Measurements from ENCODE around the gene BTN2A1. TPM values are rescaled to one million over a fixed set of nuclear protein-coding genes. Genes with fewer than 3 reads are reported as not detected.
A peak's percentile ranks its signal among the peaks of the same experiment; 100 is the strongest.

BTN2A1 gene
- total RNA-seq, 2 experiments from 2014 or later: 15.4 to 23.4 TPM

GRCh38 chr6:26471970-26472369 lies 14.2 kb downstream of the BTN2A1 start:
- CTCF ChIA-PET (ENCODE audit: unreplicated experiment): no interaction called here
- H3K4me1 ChIP-seq (ENCODE audit: insufficient read depth, low read length, poor library complexity, severe bottlenecking): peaks cover 44% of the 10 kb centered on the region
- no peak overlapping the region for H3K4me2 ChIP-seq (ENCODE audit: low read length)
- H3K79me2 ChIP-seq (ENCODE audit: insufficient read depth, low read depth, low read length): no peaks in the 10 kb centered on the region; the same call in 1 of the 2 replicates
- no TSS peak for BruUV-seq (replicated peaks)
- H3K4me3 ChIP-seq (ENCODE audit: low read depth, low read length, poor library complexity, severe bottlenecking): no peak overlapping the region
- no peaks in the 10 kb centered on the region for H4K20me1 ChIP-seq (ENCODE audit: insufficient read depth, low read length)
- H3K27ac ChIP-seq (ENCODE audit: low read depth, low read length, poor library complexity, severe bottlenecking): no peak overlapping the region
- H3K36me3 ChIP-seq (ENCODE audit: insufficient read depth, low read length): peaks cover 61% of the 10 kb centered on the region
- peaks cover 21% of the 10 kb centered on the region for H3K9me3 ChIP-seq (ENCODE audit: low read length)
- H2AFZ ChIP-seq (ENCODE audit: low read length): no peak overlapping the region
- TF ChIP-seq CTCF (conservative IDR thresholded peaks at IDR 0.05; ENCODE audit: low read length): no peak
- no peak for TF ChIP-seq EZH2phosphoT487 (IDR thresholded peaks at IDR 0.05; ENCODE audit: borderline replicate concordance, low read depth, low read length)
- DNase-seq (ENCODE audit: low spot score): no peak
- intact Hi-C loops (cut with micrococcal nuclease; ENCODE audit: unreplicated experiment): loop anchor here (5.0 kb wide), 1 partner anchor 110 kb away; no protein-coding TSS in a partner anchor
- H3K9me2 ChIP-seq (ENCODE audit: insufficient read depth, low read length): no peaks in the 10 kb centered on the region
- POLR2A ChIA-PET: interaction anchor here (1.0 to 1.4 kb wide), 3 partner anchors 10 to 21 kb away, joined by 3 to 5 read pairs (median 4); no protein-coding TSS in a partner anchor

- DNase-seq (ENCODE audit: low spot score): peak; percentile 43
- no peaks in the 10 kb centered on the region for H4K20me1 ChIP-seq (ENCODE audit: insufficient read depth, low read length)
- peaks cover 28% of the 10 kb centered on the region for H3K9me3 ChIP-seq (ENCODE audit: low read length)
- no peak for TF ChIP-seq CTCF (conservative IDR thresholded peaks at IDR 0.05; ENCODE audit: low read length)
- BruUV-seq (replicated peaks): no TSS peak
- peaks cover 53% of the 10 kb centered on the region for H3K36me3 ChIP-seq (ENCODE audit: insufficient read depth, low read length)
- no peaks in the 10 kb centered on the region for H3K9me2 ChIP-seq (ENCODE audit: insufficient read depth, low read length)
- peak overlapping the region; percentile 77 for H2AFZ ChIP-seq (ENCODE audit: low read length)
- H3K4me3 ChIP-seq (ENCODE audit: low read depth, low read length, poor library complexity, severe bottlenecking): peak overlapping the region; percentile 73
- H3K4me1 ChIP-seq (ENCODE audit: insufficient read depth, low read length, poor library complexity, severe bottlenecking): peaks cover 52% of the 10 kb centered on the region
- no peaks in the 10 kb centered on the region; the same call in 1 of the 2 replicates for H3K79me2 ChIP-seq (ENCODE audit: insufficient read depth, low read depth, low read length)
- intact Hi-C loops (cut with micrococcal nuclease; ENCODE audit: unreplicated experiment): loop anchor here (5.0 kb wide), 1 partner anchor 110 kb away; no protein-coding TSS in a partner anchor
- peak overlapping the region; percentile 96 for H3K27ac ChIP-seq (ENCODE audit: low read depth, low read length, poor library complexity, severe bottlenecking)
- POLR2A ChIA-PET: interaction anchor here (1.0 to 2.8 kb wide), 8 partner anchors 8 to 130 kb away, joined by 3 to 13 read pairs (median 6); partner anchors contain the start of gene HMGN4
- H3K4me2 ChIP-seq (ENCODE audit: low read length): peak overlapping the region; percentile 88
- CTCF ChIA-PET (ENCODE audit: unreplicated experiment): interaction anchor here (0.5 kb wide), 1 partner anchor 48 kb away, joined by 3 read pairs; no protein-coding TSS in a partner anchor
These were observed 15.0 kb downstream of the BTN2A1 start for GRCh38 chr6:26472549-26473290.

- Histone ChIP-seq H3K9me3 (ENCODE audit: low read length) (peaks cover 28% of the 10 kb centered on the region), H3K4me3 (ENCODE audit: low read depth, low read length, poor library complexity, severe bottlenecking) (peak overlapping the region; percentile 73), H3K79me2 (ENCODE audit: insufficient read depth, low read depth, low read length) (no peaks in the 10 kb centered on the region; the same call in 1 of the 2 replicates), H3K9me2 (ENCODE audit: insufficient read depth, low read length) (no peaks in the 10 kb centered on the region), H4K20me1 (ENCODE audit: insufficient read depth, low read length) (no peaks in the 10 kb centered on the region), H3K36me3 (ENCODE audit: insufficient read depth, low read length) (peaks cover 47% of the 10 kb centered on the region), H3K4me2 (ENCODE audit: low read length) (peak overlapping the region; percentile 88), H3K4me1 (ENCODE audit: insufficient read depth, low read length, poor library complexity, severe bottlenecking) (peaks cover 55% of the 10 kb centered on the region), H2AFZ (ENCODE audit: low read length) (peak overlapping the region; percentile 77), H3K27ac (ENCODE audit: low read depth, low read length, poor library complexity, severe bottlenecking) (peak overlapping the region; percentile 96)
- ChIA-PET CTCF (ENCODE audit: unreplicated experiment) (interaction anchor here (0.5 to 1.4 kb wide), 2 partner anchors 47 to 132 kb away, joined by 3 to 5 read pairs; no protein-coding TSS in a partner anchor), POLR2A (interaction anchor here (1.0 to 2.8 kb wide), 19 partner anchors 9 to 143 kb away, joined by 3 to 27 read pairs (median 6); partner anchors contain the start of genes BTN1A1 and HMGN4)
- TF ChIP-seq CTCF (conservative IDR thresholded peaks at IDR 0.05; ENCODE audit: low read length) (no peak), EZH2phosphoT487 (IDR thresholded peaks at IDR 0.05; ENCODE audit: borderline replicate concordance, low read depth, low read length) (no peak)
- intact Hi-C loops (cut with micrococcal nuclease; ENCODE audit: unreplicated experiment): loop anchor here (5.0 kb wide), 1 partner anchor 111 kb away; no protein-coding TSS in a partner anchor
- BruUV-seq (replicated peaks): no TSS peak
- no peak for DNase-seq (ENCODE audit: low spot score)
These were observed 15.6 kb downstream of the BTN2A1 start for GRCh38 chr6:26473429-26473757.
